Measurements from ENCODE around the gene FAM110D.
A peak's percentile ranks its signal among the peaks of the same experiment; 100 is the strongest.

Gene FAM110D

GRCh38 chr1:26164861-26165842 is 6.3 kb downstream of the FAM110D start:
- Histone ChIP-seq H2AK5ac (ENCODE audit: low read length) (no peak overlapping the region), H3K79me1 (ENCODE audit: low read length) (peaks cover 2% of the 10 kb centered on the region), H4K5ac (ENCODE audit: low read length) (no peak overlapping the region), H3K56ac (ENCODE audit: low read length) (peak overlapping the region; percentile 54), H3K9ac (ENCODE audit: low read length) (peak overlapping the region; percentile 49), H3K4me1 (ENCODE audit: control insufficient read depth, low read depth, low read length) (peaks cover 23% of the 10 kb centered on the region), H3K4me2 (ENCODE audit: low read length) (peak overlapping the region; percentile 66), H3K79me2 (ENCODE audit: control insufficient read depth, insufficient read depth, low read length) (no peaks in the 10 kb centered on the region), H3K18ac (ENCODE audit: low read length) (peak overlapping the region; percentile 3), H2BK15ac (replicated peaks; ENCODE audit: low read depth) (no peak overlapping the region), H2BK5ac (ENCODE audit: low read length) (peak overlapping the region; percentile 7), H3K27ac (ENCODE audit: low read depth, low read length) (no peak overlapping the region), H3K4ac (ENCODE audit: low read depth, low read length) (peak overlapping the region; percentile 1), H3K27me3 (ENCODE audit: insufficient read depth, low read length, poor library complexity) (peaks cover 6% of the 10 kb centered on the region), H3K4me3 (ENCODE audit: low read length) (no peak overlapping the region), H3K36me3 (ENCODE audit: control insufficient read depth, insufficient read depth, low read length) (no peaks in the 10 kb centered on the region), H4K8ac (ENCODE audit: low read depth, low read length) (no peak overlapping the region), H3K23ac (ENCODE audit: low read length) (no peak overlapping the region), H2BK120ac (ENCODE audit: low read depth, low read length) (no peak overlapping the region)
- no CpG with 5 or more reads among the region's 19 CpGs for WGBS (ENCODE audit: extremely low coverage, insufficient coverage, low lambda C conversion rate)
- DNase-seq, result peak; percentile 88

DNA sequence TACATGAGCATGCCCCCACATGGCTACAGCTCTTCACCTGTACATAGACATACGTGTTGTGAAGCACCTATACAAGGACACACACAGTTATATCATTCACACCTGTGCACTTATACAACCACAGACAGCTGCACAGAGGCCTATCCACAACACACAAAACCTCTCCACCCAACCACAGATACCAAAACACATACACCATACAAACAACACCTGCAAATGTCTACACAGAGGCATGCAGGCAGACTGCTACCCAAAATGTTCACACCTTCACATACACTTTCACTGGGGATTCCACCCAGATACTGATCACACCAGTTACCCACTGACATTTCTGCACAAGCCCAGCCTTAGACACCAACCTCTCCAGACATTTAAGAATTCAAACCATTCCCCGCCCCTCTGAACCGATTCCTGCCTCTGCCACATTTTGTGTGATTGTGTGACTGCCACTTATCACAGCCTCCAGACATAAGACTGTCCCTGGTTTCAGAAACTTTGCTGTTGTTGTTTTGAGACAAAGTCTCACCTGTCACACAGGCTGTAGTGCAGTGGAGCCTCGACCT is 7.9 kb downstream of the FAM110D start:
- peaks cover 6% of the 10 kb centered on the region for H3K27me3 ChIP-seq (ENCODE audit: insufficient read depth, low read length, poor library complexity)
- H3K36me3 ChIP-seq (ENCODE audit: control insufficient read depth, insufficient read depth, low read length), result no peaks in the 10 kb centered on the region
- H2BK120ac ChIP-seq (ENCODE audit: low read depth, low read length), result no peak overlapping the region
- H3K9ac ChIP-seq (ENCODE audit: low read length), result no peak overlapping the region
- peaks cover 8% of the 10 kb centered on the region for H3K79me2 ChIP-seq (ENCODE audit: control insufficient read depth, insufficient read depth, low read length)
- H3K4me3 ChIP-seq (ENCODE audit: low read length), result no peak overlapping the region
- peaks cover 18% of the 10 kb centered on the region for H3K4me1 ChIP-seq (ENCODE audit: control insufficient read depth, low read depth, low read length)
- no peak for DNase-seq
- peak overlapping the region; percentile 62 for H2AK5ac ChIP-seq (ENCODE audit: low read length)
- no peak overlapping the region for H2BK15ac ChIP-seq (replicated peaks; ENCODE audit: low read depth)
- no peak overlapping the region for H3K18ac ChIP-seq (ENCODE audit: low read length)
- no peak overlapping the region for H3K4ac ChIP-seq (ENCODE audit: low read depth, low read length)
- H3K23ac ChIP-seq (ENCODE audit: low read length), result no peak overlapping the region
- no peak overlapping the region for H3K27ac ChIP-seq (ENCODE audit: low read depth, low read length)
- no peak overlapping the region for H4K5ac ChIP-seq (ENCODE audit: low read length)
- no peak overlapping the region for H3K56ac ChIP-seq (ENCODE audit: low read length)
- no peak overlapping the region for H3K4me2 ChIP-seq (ENCODE audit: low read length)
- H3K79me1 ChIP-seq (ENCODE audit: low read length), result peaks cover 14% of the 10 kb centered on the region
- no peak overlapping the region for H4K8ac ChIP-seq (ENCODE audit: low read depth, low read length)
- no CpG with 5 or more reads among the region's 4 CpGs for WGBS (ENCODE audit: extremely low coverage, insufficient coverage, low lambda C conversion rate)
- H2BK5ac ChIP-seq (ENCODE audit: low read length), result no peak overlapping the region

DNA sequence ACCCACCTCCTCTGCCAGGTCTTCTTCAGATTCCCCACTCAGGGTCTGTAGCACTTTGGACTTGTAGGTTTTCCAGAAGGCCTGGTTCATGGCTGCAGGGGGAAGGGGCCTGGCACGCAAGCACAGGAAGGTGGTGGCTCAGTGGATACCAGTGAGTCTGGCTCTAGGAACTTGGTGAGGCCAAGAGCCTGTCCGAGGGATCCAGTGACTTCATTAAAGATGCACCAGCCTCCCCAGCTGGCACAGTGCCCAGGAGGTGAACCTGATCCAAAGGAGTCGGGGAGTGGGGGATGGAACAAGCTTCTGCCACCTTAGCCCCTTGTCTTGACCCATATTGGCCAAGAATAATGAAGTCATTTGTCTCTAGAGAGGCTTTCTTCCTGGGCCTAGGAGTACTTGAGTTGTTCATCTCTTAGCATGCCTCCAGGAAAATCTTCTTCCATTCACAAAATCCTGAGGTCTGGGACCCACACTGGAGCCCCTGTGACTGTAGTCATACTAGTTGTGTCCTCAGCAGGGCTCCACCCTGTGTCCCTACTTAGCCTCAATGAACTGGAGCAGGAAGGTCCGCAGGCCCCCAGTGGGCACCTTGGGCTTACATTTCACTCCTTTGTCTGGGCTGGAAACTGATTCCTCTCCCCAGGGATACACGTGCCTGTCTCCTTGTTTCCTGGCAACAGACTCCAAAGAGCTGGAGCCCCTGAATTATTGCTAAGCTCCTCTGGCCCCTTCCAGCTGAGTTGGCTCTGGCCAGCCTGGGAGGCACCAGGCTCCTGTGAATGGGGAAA is 9.7 kb downstream of the FAM110D start, which contains the start of gene C1orf232:
C1orf232 (minus strand) TSS at position 554 of the 788 bp plus-strand sequence; CDS start at position 90, 464 bp downstream.
- no CpG with 5 or more reads among the region's 5 CpGs for WGBS (ENCODE audit: extremely low coverage, insufficient coverage, low lambda C conversion rate)

DNA sequence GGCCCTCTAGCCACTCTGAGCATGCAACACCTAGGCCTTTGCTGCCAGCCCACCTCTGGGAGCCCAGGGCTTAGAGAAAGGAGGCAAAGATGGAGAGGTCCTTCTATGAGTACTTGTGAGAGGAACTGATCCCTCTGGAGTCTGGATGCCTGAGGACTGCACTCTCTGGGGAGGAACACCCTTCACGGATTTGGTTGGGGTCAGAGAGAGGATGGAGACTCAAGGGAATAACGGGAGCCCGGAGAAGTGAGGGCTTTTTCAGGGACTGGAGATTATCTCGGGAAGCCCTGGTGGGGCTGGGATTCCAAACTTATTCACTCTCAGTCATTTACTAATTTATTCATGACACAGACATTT is 10.3 kb downstream of the FAM110D start:
- no peak overlapping the region for H4K5ac ChIP-seq (ENCODE audit: low read length)
- H3K23ac ChIP-seq (ENCODE audit: low read length), result no peak overlapping the region
- H4K8ac ChIP-seq (ENCODE audit: low read depth, low read length), result no peak overlapping the region
- H3K79me1 ChIP-seq (ENCODE audit: low read length), result peaks cover 14% of the 10 kb centered on the region
- H3K79me2 ChIP-seq (ENCODE audit: control insufficient read depth, insufficient read depth, low read length), result peaks cover 8% of the 10 kb centered on the region
- H2BK5ac ChIP-seq (ENCODE audit: low read length), result no peak overlapping the region
- DNase-seq, result no peak
- no peak overlapping the region for H2AK5ac ChIP-seq (ENCODE audit: low read length)
- H3K56ac ChIP-seq (ENCODE audit: low read length), result peak overlapping the region; percentile 76
- no peak overlapping the region for H2BK15ac ChIP-seq (replicated peaks; ENCODE audit: low read depth)
- no CpG with 5 or more reads among the region's 4 CpGs for WGBS (ENCODE audit: extremely low coverage, insufficient coverage, low lambda C conversion rate)
- peak overlapping the region; percentile 24 for H3K4me2 ChIP-seq (ENCODE audit: low read length)
- no peak overlapping the region for H2BK120ac ChIP-seq (ENCODE audit: low read depth, low read length)
- peaks cover 18% of the 10 kb centered on the region for H3K4me1 ChIP-seq (ENCODE audit: control insufficient read depth, low read depth, low read length)
- no peak overlapping the region for H3K4me3 ChIP-seq (ENCODE audit: low read length)
- H3K27me3 ChIP-seq (ENCODE audit: insufficient read depth, low read length, poor library complexity), result no peaks in the 10 kb centered on the region
- no peak overlapping the region for H3K27ac ChIP-seq (ENCODE audit: low read depth, low read length)
- H3K4ac ChIP-seq (ENCODE audit: low read depth, low read length), result no peak overlapping the region
- H3K36me3 ChIP-seq (ENCODE audit: control insufficient read depth, insufficient read depth, low read length), result no peaks in the 10 kb centered on the region
- no peak overlapping the region for H3K9ac ChIP-seq (ENCODE audit: low read length)
- no peak overlapping the region for H3K18ac ChIP-seq (ENCODE audit: low read length)

More for the DNA sequence above, 9.7 kb downstream of the FAM110D start, which contains the start of gene C1orf232:
- Histone ChIP-seq H3K9ac (ENCODE audit: low read length) (peak within 1 kb of the TSS; percentile 77), H3K27me3 (ENCODE audit: insufficient read depth, low read length, poor library complexity) (no peaks in the 10 kb centered on the region), H3K4ac (ENCODE audit: low read depth, low read length) (peak within 1 kb of the TSS; percentile 39), H3K18ac (ENCODE audit: low read length) (no peak within 1 kb of the TSS), H3K79me1 (ENCODE audit: low read length) (peaks cover 14% of the 10 kb centered on the region), H2BK120ac (ENCODE audit: low read depth, low read length) (no peak within 1 kb of the TSS), H2AK5ac (ENCODE audit: low read length) (peak within 1 kb of the TSS; percentile 18), H3K4me1 (ENCODE audit: control insufficient read depth, low read depth, low read length) (peaks cover 18% of the 10 kb centered on the region), H2BK5ac (ENCODE audit: low read length) (no peak within 1 kb of the TSS), H3K4me2 (ENCODE audit: low read length) (peak within 1 kb of the TSS; percentile 78), H3K79me2 (ENCODE audit: control insufficient read depth, insufficient read depth, low read length) (peaks cover 8% of the 10 kb centered on the region), H2BK15ac (replicated peaks; ENCODE audit: low read depth) (no peak within 1 kb of the TSS), H3K36me3 (ENCODE audit: control insufficient read depth, insufficient read depth, low read length) (no peaks in the 10 kb centered on the region), H3K27ac (ENCODE audit: low read depth, low read length) (no peak within 1 kb of the TSS), H3K23ac (ENCODE audit: low read length) (no peak within 1 kb of the TSS), H4K5ac (ENCODE audit: low read length) (no peak within 1 kb of the TSS), H3K56ac (ENCODE audit: low read length) (peak within 1 kb of the TSS; percentile 96), H3K4me3 (ENCODE audit: low read length) (peak within 1 kb of the TSS; percentile 88), H4K8ac (ENCODE audit: low read depth, low read length) (no peak within 1 kb of the TSS)
- no peak for DNase-seq

DNA sequence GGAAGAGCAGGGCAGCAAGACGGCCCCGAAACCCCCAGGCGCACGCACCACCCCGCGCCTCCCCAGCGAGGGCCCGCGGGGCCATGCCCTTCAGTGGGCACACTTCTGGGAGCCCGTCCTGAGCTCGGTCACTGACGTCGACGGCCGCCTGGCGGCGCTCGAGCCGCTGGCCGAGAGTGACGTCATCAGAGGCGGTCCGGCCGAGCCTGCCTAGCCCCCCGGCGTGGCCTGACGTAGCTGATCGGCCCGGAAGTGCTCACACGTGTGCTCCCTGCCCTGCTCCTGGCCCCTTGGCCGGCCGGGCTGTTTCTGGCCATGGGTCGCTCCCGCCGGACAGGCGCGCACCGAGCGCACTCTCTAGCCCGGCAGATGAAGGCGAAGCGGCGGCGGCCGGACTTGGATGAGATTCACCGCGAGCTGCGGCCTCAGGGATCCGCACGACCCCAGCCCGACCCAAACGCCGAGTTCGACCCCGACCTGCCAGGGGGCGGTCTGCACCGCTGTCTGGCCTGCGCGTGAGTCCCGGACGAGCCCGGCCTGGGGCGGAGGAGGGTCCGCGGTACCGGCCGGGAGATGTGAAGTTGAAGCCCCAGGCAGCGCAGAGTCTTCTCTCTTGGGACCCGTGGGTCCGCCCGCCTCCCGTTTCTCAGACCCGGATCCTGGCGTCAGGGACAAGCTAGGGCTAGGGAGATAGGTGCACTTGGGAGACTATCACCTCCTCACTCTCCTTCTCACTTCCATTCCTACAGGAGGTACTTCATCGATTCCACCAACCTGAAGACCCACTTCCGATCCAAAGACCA is 11.0 kb downstream of the FAM110D start, which contains the start of gene ZNF593:
ZNF593 (plus strand) TSS at position 240 of the 803 bp plus-strand sequence; CDS start at position 316, 76 bp downstream.
- peak within 1 kb of the TSS; percentile 96 for H3K56ac ChIP-seq (ENCODE audit: low read length)
- peak within 1 kb of the TSS; percentile 39 for H3K4ac ChIP-seq (ENCODE audit: low read depth, low read length)
- peaks cover 14% of the 10 kb centered on the region for H3K79me1 ChIP-seq (ENCODE audit: low read length)
- H3K4me2 ChIP-seq (ENCODE audit: low read length), result peak within 1 kb of the TSS; percentile 78
- no peaks in the 10 kb centered on the region for H3K36me3 ChIP-seq (ENCODE audit: control insufficient read depth, insufficient read depth, low read length)
- H3K4me3 ChIP-seq (ENCODE audit: low read length), result peak within 1 kb of the TSS; percentile 88
- DNase-seq, result peak; percentile 93
- H3K9ac ChIP-seq (ENCODE audit: low read length), result peak within 1 kb of the TSS; percentile 77
- H3K27me3 ChIP-seq (ENCODE audit: insufficient read depth, low read length, poor library complexity), result no peaks in the 10 kb centered on the region
- H2BK15ac ChIP-seq (replicated peaks; ENCODE audit: low read depth), result no peak within 1 kb of the TSS
- H3K18ac ChIP-seq (ENCODE audit: low read length), result peak within 1 kb of the TSS; percentile 31
- H3K79me2 ChIP-seq (ENCODE audit: control insufficient read depth, insufficient read depth, low read length), result peaks cover 8% of the 10 kb centered on the region
- no peak within 1 kb of the TSS for H2BK5ac ChIP-seq (ENCODE audit: low read length)
- H4K5ac ChIP-seq (ENCODE audit: low read length), result no peak within 1 kb of the TSS
- peak within 1 kb of the TSS; percentile 83 for H3K23ac ChIP-seq (ENCODE audit: low read length)
- H3K27ac ChIP-seq (ENCODE audit: low read depth, low read length), result no peak within 1 kb of the TSS
- peaks cover 14% of the 10 kb centered on the region for H3K4me1 ChIP-seq (ENCODE audit: control insufficient read depth, low read depth, low read length)
- no peak within 1 kb of the TSS for H4K8ac ChIP-seq (ENCODE audit: low read depth, low read length)
- H2BK120ac ChIP-seq (ENCODE audit: low read depth, low read length), result no peak within 1 kb of the TSS
- no CpG with 5 or more reads among the region's 76 CpGs for WGBS (ENCODE audit: extremely low coverage, insufficient coverage, low lambda C conversion rate)
- peak within 1 kb of the TSS; percentile 50 for H2AK5ac ChIP-seq (ENCODE audit: low read length)
